Hematopoietic multipotent progenitor cell treated with erythropoietin and hydrocortisone succinate and interleukin-3 and kit ligand, for 17 days (in vitro differentiated cells): ENCODE results near the gene PLSCR2.
"Not testable (repeated sequence)": the region's sequence is repeated elsewhere in the genome, so short reads cannot be mapped to it uniquely, and the experiment has no call there.

Source experiments
- DNase-seq: peaks from one replicate; pipeline ENCODE4 v3.0.0-alpha.2; 2015; ENCODE audit warnings: low spot score

Gene PLSCR2

DNA sequence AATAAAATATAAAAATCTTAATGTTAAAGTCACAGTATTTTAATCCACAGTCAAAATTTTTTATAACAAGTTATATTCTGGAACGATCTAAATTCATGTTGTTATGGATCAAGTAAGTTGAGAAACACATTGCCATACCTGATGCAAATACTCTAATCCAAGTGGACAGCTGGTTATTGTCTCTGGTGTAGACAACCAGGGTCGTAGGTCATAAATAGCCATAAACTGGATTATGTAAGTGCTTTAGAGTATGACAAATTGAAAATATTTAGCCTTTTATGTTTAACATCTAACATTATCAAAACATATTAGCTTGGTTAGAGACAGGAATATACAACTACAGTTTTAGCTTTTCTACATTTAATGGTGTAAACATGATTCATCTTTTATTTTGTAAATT lies 53.0 kb downstream of the PLSCR2 start:
- no peak for DNase-seq

DNA sequence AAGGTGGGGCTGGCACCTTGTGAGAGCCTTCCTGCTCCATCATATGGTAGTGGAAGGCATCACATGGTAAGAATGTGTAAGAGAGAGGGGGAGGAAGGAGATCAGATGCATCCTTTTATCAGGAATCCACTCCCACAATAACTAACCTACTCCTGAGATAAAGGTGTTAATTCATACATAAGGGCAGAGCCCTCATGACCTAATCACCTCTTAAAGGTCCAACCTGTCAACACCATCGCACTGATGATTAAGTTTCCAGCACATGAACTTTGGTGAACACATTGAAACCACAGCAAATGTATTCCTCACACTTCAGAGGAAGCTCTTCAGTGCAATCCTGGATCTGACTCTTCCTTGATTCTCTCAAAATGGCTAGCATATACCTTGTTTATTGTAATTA lies 55.4 kb downstream of the PLSCR2 start:
- no peak for DNase-seq

DNA sequence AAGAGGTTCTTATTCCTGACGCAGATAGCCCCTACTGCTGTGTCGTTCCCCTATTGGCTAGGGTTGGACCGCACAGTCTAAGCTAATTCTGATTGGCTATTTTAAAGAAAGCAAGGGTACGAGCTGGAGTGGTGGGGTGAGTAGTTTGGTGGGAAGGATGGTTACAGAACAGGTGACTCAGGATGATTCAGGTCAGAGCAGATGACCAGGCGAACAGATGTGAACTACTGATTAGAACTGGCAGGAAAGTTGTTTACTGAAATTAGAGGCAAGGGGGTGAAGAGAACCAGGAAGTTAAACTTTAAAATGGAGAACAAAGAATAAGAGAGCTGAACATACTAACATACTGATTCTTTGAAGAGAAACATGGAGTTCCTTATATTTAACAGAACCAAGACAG lies 56.6 kb downstream of the PLSCR2 start:
- not testable (repeated sequence) for DNase-seq

DNA sequence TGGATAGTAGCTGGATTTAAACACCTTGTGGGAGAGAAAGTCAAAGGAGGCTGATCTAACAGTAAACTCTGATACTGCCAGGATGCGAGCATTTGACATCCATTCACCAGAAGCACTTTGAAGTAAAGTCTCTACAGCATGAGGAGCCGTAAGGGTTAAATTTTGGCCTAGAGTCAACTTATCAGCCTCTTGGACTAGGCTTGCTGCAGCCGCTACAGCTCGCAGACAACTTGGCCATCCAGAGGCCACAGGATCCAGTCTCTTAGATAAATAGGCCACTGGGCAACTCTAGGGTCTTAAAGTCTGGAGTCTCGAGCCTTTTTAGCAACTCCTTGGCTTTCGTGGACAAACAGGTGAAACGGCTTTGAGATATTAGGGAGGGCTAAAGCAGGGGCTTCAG lies 61.4 kb downstream of the PLSCR2 start:
- DNase-seq, result no peak

DNA sequence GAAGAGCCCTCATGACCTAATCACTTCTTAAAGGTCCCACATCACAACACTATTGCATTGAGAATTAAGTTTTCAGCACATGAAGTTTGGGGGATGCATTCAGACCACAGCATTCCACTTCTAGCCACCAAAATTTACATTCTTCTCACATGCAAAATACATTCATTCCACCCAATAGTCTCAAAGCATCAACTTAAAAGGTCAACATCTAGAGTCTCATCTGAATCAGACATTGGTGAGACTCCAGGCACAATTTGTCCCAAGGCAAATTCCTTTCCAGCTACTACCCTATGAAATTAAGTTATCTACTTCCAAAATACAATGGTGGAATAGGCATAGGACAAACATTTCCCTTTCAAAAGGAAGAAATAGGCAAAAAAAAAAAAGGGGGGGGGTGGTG lies 64.9 kb downstream of the PLSCR2 start:
- no peak for DNase-seq

DNA sequence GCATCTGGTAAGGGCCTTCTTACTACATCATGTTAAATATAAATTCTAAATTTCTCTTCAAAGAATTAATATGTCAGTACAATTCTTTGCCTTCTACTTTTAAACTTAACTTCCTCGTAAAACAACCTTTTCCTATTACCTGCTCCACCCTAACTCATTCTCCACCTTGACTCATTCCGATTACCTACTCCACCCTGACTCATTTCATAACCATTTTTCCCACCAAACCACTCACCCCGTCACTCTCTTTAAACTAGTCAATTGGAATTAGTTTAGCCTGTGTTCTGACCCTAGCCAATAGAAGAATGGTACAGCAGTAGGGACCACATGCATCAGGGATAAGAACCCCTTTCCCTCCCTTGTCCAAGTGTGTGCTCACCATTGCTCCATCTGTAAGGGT lies 65.6 kb downstream of the PLSCR2 start:
- DNase-seq, result no peak

DNA sequence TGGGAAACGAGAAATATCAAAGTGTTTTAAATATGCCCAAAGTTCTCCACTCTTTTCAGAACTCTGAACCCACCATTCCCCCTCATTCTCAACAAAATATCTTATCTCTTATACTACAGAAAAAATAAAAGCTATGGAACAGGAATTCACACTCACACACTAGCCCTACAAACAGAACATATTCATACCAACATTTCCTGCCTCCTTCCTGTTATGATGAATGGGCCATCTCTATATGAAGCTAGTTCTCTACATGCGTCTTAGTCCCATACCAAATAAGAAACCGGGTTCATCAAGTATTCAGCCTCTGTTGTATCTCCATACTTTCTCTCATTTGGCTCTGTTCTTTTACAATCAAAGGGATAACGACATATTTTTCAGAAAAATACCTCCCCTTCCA lies 72.6 kb downstream of the PLSCR2 start:
- no peak for DNase-seq

DNA sequence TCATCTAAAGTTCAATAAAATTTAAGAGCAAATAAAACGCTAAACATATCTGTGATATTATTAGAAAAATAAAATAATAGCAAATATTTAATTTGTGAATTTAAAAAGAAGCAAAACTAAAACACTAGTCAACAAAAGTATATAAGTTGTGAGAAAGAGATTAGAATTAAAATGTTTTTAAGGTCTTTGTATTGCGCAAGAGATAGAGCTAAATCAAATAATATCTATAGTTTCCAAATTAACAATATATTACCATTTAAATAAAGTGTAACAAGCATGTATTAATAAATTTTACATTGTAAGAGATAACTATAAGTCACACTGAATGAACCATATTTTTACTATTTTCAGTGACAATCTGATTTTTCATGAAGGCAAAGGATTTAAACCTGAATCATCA lies 74.2 kb downstream of the PLSCR2 start:
- DNase-seq, result no peak

DNA sequence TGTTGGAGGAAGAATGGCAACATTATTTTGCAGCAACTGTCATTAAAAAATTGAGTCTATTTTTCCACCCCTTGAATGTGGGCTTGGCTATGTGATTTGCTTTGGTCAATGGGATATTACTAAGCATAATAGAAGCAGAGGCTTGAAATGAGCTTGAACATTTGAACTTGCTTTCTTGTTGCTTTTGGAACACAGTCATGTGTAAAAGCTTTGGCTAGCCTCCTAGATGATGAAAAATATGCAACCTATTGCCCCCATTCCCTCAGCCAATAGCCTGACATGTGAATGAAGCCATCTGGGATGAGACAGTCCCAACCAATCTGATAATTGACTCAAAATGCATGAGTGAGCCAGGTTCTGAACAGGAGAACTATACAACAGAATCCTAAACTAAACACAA lies 78.4 kb downstream of the PLSCR2 start:
- no peak for DNase-seq

DNA sequence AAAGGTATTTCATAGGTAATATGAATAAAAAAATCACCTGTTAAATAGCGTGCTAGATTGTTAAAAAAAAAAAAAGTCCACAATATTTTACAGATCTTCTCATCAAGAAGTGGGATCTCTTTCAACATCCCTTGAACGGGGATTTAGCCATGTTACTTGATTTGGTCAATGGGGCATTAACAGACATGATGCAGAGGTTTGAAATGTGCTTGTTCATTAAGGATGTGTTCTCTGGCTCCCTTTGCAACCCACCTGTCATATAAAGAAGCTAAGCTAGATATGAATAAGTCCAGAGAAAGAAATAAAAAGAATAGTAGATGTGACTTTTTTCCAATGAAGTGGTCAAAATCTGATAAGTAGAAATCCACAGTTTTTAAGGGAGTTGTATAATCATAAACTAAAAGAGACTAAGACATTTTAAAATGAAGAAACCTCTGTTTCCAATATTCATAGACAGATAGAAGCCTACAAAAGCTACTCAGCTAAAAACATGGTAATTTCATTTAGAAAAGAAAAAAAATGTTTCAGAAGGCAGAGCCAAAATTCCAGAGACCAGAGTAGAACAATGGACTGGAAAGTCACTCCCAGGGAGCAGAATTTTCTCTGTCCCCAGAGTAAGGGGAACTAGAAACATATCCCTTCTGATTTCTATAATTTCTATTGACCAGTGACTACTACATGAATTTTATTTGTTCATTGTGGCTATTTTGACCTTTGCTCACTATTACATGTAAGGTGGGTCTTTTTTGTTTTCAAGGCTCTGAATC lies 79.2 kb downstream of the PLSCR2 start:
- DNase-seq, result no peak

DNA sequence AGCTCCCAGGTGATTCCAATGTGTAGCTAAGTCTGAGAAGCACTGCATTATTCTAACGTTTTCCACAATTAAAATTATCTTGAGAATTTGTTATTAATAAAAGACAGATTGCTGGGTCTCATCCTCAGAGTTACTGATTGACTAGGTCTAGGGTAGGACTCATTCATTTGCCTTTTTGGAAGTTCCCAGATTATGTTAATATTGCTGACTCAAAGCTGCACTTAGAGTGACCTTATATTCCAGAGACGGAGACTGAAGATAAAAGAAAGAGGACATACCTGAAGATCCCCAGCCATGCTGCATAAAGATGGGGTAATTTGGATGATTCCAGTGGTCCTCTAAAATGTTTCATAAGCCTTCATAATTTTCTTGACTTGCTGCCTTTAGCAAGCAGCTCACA lies 81.8 kb downstream of the PLSCR2 start:
- DNase-seq, result no peak

DNA sequence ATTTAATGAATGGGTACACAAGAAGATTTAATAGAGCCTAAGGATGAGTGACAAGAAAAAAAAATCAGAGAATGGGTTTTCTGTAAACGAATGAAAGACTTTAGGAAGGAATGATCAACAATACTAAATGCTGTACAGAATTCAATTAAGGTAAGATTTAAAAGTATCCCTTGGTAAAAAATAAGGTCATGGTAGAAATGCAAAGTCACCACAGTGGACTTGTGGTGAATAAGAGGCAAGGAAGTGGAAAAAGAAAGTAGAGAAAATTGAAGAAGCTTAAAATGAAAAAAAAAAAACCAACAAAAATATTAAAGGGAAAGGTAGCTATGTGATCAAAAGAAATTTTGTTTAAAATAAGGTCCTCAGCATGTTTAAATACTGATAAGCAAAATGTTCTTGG lies 82.4 kb downstream of the PLSCR2 start:
- DNase-seq, result no peak

DNA sequence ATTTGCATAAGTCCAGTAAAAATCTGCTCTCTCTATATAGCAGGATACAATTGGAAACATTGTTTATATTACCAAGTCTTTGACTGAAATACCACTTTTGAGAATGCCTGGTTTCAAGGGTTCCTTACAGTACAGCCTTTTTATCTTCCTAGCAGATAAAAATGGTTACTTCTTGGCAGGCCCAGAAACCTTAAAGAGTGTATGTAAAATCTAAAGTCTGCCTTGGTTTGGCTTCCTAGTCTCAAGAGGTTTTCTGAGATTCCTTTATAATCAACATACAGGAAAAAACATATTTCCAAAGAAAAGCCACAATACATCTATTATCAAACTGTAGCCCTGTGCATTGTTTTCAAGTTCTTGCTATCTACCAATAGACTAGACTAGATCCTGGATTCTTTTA lies 84.6 kb downstream of the PLSCR2 start:
- no peak for DNase-seq
